NCI-H1092 treated with DMSO at 0.1 percent for 48 hours (cell line): ENCODE measurements around the gene RAB24.
"Not testable (repeated sequence)": the region's sequence is repeated elsewhere in the genome, so short reads cannot be mapped to it uniquely, and the experiment has no call there.

Experiments used
- DNase-seq: peaks from one replicate; lab custom pipeline; 2025; lab: John Stamatoyannopoulos, UW

Gene RAB24

DNA sequence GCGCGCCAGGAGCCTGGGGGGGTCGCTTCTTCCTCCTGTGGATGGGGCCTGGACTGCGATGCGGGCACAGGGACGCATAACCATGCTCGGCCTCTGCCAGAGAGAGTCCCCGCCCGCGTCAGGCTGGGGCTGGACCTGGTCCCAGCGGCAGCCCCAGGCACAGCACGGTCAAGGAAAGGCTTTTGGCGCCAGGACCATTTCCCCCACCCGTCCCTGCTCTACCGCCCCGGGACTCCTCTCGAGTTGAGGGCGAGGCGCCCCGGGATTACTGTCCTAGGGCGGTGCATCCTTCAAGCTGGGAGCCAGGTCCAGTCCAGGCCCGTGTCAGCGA lies 7.8 kb upstream of the RAB24 start:
- DNase-seq = no peak

DNA sequence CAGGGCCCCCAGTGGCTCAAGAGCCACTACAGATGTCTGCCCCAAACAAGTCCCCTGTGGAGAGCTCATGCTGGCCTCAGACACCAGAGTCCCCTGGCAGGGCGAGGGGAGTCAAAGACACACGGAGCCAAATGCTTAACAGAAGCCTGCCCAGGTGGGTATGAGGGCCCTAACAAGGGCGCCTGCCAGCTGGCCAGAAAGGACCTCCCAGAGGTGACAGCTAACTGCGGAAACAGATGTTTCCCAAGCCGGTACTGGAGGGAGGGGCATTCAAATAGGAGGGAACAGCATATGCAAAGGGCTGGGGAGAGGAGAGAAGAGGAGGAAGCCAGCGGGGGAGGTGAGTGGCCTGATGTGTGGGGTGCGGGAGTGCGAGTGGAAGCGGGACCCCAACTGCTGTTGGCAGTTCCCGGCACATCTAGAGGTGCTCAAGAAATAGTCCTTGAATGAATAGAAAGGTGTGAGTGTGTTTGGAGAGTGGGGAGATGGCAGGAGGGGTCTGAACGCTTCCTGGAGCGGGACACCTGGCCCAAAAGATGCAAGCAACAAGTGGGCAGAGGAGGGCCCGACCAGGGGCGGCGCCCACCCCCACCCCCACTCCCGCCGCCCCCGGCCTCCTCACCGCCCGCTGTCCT lies 7.4 kb upstream of the RAB24 start:
- DNase-seq = peak; percentile 27

DNA sequence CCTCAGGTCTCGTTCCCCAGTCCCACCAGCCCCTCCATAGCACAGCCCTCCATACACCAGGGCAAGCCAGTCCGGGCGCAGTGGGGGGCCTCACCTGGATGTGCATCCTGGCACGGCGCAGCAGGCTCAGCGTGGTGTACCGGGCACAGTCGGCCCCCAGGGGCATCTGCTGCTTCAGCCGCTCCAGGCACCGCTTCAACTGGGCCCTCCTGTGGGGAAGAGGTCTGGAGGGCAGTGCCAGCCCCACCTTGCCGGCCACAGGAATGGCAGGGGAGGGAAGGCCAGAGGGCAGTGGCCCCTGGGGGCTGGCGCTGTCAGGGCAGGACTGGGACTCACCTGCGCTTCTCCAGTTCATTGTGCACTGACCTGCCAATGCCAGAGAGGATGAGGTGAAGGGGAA lies 6.8 kb upstream of the RAB24 start:
- DNase-seq = peak; percentile 5

DNA sequence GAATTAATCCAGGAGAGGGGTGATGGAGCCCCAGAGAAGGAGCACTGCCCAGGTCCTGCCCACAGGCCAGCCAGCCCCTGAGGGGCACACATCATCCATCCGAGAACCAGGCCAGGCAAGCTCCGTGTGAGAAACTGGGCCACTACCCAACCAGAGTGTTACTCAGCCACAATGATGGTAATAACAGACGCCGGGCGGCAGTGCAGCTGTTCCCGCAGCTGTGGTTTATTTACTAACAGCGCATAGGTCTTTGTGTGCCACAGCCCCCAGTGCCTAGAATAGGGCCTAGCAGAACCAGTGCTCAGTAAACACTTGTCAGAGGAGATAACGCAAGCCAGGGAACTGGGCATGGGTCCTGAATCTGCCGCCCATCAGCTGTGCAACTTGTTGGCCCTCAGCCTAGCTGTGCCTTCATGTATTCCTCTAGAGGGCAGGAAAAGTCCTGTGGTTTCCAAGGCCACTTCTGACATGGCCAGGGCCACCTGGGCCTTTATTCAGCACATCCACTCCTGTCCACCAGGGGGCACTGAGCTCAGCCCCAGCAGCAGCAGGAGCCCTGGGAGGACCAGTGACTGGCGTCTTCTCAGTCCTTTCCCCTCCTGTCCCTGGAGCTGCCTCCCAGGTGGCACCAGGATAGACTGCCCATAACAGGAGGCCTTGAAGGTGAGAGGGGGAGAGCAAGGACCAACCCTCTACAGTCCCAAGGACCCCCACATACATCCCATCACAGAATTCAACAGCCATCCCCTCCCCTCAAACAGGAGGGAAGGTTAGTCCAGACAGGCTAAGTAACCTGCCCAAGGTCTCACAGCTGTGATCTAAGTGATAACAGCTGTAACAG lies 6.1 kb upstream of the RAB24 start:
- DNase-seq = peak; percentile 9

DNA sequence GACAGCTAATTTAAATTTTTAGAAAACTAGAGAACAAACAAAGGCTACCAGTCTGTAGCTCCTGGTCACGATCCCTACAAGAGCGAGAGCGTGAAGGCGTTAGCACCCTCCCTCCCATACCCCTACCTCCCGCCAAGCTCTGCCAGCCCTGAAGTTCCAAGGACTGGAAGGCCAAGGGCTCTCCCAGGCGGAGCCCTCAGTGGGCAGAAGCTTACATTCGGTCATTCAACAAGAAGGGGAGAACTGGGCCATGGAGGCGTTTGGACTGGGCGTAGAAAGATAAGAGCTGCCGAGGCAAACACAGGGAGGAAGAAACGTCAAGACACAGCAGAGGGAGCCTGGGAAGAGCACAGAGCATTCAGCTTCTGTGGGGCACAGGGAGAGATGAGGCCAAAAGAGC lies 5.2 kb upstream of the RAB24 start:
- no peak for DNase-seq

DNA sequence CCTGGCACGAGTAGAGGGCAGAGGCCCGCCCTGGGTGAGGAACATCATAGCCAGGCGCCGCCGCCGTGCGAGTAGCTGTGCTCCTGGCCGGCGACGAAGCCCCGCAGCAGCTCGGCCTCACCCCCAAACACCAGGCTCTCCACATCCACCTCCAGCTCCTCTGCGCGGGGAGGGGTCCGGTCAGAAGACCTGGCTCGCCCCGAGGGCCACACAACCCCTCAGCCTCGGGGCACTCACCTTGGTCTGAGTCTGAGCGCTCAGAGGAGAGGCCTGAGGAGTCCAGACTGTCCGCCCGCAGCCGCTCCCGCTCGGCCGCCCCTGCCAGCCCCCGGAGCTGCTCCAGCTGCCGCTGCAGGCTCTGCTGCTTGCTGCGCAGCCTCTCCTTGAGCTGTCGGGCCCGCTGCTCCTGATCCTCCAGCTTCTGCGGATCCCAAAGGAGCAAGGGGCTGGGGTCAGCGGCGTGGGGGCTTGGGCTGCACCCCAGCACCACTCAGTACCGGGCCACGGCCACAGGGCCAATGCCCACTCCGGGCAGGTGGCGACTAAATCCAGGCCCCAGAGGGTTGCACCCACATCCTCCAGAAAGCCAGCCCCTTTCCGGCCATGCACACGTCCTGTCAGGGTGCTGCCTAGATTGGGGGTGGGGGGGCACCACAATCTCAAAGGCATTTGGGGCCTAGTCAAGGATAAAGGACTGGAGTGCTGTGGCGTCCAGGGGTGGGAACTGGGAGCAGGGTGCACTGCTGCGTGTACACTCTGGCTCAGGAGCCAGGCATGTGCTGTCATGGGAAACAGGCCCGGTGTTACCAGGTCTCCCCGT lies 4.2 kb upstream of the RAB24 start:
- DNase-seq = no peak

DNA sequence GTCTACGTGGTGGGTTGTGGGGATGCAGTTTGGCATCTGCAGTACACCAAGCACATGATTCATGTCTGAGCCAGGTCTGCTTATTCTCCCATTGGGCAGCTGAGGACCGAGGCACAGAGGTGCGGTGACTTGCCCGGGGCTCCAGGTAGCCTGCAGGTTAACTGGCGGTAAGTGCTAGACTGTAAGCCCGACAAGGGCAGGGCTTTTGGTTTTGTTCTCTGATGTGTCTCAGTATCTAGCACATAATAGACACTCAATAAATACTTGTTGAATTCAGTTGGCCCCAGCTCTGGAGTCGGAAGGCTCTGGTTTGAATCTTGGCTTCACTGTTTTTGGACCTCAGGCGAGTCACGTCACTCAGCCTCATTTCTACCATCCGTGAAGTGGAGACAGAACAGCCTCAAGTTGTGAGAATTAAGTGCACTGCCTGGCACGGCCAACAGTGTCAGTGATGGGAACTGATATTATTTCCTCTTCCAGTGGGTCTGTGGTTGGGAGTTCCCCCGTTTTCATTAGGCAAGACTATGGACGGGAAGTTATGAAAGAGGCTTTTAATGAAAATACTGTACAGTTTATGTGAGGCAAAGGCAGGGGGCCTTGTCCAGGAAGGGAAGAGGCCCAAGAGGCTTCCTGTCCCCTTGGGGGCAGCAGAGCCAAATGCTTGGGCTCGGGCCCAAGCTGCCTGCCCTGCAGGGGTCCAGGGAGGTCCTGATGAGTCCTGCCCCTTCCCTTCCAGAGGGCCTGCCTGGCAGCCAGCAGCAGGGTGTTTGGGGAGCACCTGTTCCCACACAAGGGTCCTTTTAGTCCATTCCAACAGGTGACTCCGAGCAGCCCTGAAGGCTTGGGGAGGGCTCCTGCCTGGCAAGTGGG lies 3.4 kb upstream of the RAB24 start:
- DNase-seq = no peak

DNA sequence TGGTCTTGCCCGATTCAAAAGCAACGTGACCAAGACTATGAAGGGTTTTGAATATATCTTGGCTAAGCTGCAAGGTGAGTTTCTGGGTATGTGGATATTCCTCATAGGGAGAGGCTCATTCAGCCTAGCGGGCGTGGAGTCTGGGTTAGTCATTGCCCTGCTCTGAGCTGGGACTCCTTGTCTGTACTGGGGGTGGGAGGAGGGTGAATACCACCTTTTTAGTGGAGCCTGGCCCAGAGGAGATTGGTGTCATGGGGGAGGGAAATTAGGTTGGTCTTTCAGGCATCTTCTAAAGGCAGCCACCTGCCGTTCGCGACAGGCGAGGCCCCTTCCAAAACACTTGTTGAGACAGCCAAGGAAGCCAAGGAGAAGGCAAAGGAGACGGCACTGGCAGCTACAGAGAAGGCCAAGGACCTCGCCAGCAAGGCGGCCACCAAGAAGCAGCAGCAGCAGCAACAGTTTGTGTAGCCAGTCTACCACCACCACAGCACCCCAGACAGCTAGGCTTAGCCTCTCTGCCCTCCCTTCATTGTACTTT lies 2.7 kb upstream of the RAB24 start:
- not testable (repeated sequence) for DNase-seq

DNA sequence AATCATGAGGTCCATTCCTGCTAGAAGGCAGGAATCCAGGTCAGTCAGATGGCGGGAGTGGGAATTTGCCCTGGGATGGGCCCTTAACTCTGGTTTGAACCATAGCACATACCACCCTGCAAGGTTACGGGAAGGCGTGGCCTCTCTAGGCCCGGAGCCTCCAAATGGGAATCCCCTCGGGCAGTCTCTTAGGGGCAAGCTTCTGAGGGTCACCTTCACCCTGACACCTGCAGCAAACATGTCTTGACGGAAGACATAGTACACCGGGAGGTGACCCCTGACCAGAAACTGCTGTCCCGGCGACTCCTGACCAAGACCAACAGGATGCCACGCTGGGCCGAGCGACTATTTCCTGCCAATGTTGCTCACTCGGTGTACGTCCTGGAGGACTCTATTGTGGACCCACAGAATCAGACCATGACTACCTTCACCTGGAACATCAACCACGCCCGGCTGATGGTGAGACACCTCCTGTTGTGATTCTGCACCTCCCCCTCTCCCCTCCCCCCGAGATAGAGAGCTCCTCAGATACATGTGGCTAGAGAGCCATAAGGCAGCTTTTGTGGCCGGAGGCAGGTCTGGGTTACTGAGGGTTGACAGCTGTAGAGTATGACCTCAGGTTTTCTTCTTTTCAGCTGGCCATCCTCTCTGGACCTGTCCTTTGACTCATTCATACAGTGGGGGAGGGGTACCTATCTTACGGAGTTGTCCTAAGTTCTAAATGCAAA lies 1.0 kb upstream of the RAB24 start:
- DNase-seq = no peak

DNA sequence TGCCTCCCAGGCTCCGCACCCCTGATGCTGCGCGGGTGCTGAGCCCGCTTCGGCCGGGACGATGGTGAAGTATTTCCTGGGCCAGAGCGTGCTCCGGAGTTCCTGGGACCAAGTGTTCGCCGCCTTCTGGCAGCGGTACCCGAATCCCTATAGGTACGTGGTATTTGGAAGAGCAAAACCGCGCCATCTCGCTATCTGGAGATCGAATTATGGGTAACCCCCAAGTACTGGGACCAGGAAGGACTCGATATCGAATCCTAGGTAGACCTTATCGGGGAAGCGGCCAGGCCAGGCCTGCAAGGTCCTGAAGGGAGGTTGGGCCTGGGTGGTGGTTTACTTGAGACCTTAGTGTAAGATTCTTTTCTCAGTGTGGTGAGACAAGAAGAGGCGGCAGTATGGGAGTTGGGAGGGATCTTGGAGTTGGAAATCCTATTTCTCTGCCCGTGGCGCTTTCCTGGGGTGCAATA lies 439 bp upstream of the RAB24 start:
- DNase-seq = peak; percentile 4

DNA sequence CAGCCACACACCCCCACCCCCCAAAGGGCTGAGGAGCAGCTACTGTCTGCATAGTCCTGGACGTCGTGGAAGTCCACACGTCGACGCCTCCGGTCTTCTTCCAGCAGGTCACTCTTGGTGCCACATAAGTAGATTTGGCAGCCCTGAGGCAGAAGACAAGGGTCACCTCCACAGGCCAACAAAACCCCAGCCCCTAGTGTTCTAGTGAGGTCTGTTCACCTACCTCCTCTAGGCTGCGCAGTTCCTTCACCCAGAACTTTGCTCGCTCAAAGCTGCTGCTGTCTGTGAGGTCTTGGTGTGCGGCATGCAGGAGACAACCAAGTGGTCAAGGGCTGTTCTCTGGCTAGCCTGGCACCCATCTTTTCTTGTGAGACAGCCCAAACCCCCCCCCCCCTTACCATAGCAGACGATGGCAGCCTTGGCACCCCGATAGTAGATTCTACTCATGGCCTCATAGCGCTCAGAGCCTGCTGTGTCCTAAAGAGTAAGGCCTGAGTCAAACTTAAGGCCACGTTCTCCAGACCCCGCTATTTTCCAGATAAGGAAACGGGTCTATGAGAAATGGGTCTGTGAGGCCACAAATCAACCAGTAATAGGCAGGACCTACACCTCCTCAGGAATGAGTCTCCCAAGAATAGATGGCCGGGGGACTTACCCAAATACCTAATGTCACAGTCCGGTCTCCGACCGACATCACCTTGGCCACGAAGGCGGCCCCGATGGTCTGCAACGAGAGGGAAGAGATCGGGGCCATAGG lies 987 bp downstream of the RAB24 start:
- peak; percentile 1 for DNase-seq

DNA sequence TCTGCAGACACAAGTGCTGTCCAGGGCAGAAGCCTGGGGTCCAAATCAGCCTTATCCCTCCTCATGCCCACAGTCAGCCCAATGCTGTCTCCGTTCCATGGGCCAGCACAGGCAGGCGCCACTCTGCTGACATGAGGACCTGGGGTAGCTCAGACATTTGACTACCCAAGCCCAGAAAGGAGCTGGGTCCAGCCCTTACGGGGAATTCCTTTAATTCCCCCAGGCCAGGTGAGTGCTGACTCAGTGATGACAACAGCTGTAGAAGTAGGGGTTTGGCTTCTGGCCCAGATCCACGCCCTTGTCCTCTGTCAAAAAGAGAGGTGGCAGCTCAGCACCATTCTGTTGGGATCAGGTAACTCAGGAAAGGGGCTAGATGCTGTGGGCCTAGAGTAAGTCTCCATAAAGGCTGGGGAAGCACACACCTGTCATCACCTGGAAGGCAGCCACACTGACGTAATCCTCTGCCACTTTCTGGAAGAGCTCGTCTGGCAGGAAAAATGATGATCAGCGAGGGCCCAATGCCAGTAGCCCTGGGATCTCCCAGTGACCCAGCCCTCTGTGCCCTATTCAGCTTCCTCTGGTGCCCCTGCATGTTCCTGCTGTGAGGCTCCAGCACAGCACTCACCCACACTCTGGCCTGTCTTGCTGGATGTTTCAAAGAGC lies 1.9 kb downstream of the RAB24 start:
- peak; percentile 15 for DNase-seq

DNA sequence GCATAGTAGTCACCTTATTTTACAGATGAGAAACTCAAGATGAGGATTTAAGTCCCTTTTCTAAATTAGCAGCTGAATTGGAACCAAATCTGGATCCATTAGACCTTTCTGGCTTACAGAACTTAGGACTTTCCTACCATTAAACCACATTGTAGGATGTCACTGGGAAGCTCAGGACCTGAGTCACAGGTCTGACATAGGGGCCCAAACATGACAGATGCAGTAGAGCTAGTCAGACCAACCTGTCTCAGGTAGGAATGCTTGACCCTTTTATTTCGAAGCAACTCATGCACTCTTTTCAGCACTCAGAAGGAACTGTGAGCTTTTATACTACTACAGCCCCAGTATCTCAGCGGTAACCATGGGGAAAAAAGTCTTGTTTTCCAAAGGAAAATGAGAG lies 2.6 kb downstream of the RAB24 start:
- no peak for DNase-seq

DNA sequence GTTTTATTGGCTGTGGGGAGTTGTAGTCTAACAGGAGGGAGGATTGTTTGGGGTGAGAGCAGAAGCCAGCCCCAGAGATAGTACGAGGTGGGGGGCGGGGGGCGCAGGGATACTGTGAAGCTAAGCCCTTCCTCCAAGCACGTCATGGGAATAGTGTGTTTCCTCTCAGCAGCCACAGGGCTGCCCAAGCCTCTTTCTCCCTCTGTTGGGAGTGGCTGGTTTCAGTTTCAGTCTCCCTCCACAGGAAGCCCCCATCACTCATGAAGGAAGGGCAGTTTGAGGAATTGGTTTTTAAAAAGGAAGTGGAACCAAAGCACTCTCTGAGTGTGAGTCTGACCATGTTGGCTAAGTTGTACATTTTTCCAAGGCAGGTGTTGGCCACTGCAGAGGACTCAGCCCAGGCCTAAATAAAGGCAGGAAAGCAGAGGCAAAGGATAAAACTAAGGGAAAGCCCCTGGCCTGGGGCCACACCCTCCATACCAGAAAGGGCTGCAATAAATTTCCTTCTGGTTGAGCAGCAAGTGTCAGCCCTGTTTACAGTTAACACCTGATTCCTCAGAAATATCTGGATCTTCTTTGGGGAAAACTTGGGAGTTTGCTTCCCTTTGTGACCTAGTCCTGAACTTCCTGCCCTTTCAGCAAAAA lies 3.2 kb downstream of the RAB24 start:
- no peak for DNase-seq

DNA sequence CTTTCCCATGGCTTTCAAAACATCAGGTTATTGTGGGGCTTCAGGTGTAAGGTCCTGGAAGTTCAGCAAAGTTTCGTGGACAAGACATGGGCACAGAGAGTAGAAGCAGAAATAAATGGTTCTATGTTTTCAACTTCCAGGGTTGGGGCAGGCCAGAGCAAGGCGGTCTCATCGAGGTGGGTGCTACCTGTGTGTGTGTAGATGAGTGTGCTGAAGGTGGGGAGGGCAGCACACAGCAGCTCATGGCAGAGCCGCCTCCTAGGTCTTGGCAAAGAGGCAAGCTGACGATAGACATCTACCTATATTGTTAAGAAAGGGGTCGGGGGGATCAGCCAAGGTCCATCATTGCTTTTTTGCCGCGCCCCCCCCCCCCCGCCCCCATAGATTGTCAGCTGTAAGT lies 3.8 kb downstream of the RAB24 start:
- no peak for DNase-seq

DNA sequence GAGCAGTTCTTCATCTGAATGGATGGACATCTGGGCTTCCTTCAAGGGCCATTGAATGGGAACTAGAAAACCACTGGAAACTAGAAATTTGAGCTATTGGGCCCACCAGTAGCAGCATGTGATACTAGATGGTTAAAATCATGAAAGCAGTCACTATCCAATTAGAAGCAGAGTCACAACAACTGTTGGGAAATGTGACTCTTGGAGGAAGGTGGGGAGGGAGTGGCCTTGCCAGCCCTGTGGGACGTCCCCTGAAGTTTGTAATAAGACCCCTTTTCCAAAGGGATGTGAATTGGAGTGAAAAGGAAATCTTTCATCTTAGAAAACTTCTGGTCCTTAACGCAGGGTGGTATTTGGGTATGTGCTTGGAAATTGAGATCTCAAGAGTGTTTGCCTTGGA lies 5.6 kb downstream of the RAB24 start:
- DNase-seq = no peak

DNA sequence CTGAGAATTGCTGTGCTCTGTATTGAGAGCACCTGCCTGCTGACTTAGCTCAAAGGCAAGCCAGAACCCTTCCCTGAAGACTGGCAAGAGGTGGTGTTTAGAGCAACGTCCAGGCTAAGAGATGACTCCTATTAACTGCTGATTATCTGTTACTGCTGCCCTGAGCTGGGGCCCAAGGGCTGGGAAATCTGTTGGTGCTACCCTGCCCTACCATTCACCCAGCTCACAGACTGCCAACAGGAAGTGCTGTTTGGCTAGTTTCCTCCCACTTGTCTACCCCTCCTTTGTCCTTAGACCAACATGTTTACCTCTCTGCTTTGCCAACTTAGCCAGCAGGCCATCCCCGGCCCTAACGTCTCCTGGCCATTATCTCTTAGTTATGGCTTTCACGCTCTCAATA lies 6.9 kb downstream of the RAB24 start:
- peak; percentile 3 for DNase-seq

DNA sequence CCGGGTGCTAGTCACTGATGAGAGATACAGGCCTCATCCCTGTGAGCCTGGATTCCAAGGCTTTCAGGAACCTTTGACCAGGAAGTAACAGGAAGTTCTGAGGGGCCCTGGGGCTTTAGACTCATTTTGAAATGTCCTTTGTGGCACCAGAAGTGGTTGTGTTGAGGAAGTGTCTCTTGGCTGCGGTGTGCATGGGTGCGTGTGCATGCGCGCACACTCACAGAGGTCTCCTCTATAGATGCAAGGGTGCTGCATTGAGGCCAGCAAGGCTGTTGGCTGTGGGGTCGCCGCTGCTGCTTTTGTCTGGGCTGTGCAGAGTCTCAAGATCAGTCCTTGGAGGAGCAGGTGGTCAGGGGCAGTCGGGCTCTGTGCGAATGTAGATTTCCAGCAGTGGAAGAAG lies 7.6 kb downstream of the RAB24 start:
- DNase-seq = no peak

DNA sequence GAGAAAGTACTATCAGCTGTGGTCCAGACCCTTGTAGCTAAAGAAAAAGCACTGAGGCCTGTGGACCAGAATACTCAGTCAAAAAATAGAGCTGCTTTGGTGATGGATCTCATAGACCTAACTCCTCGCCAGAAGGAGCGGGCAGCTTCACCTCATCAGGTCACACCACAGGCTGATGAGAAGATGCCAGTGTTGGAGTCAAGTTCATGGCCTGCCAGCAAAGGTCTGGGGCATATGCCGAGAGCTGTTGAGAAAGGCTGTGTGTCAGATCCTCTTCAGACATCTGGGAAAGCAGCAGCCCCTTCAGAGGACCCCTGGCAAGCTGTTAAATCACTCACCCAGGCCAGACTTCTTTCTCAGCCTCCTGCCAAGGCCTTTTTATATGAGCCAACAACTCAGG lies 8.9 kb downstream of the RAB24 start:
- no peak for DNase-seq
